Activated T-helper 1 cell treated with anti-CD3 and anti-CD28 coated beads, Interleukin-12 subunit alpha, Interleukin-12 subunit beta, Interleukin-2, Interleukin-4 antibody, amounts not matched to agents 30 ng/mL and 10 ng/mL and 1 ng/mL, durations not matched to agents 14 hours and 24 hours and 36 hours (primary cell): Measurements from ENCODE around the gene CPA2. TPM values are rescaled to one million over a fixed set of nuclear protein-coding genes. Genes with fewer than 3 reads are reported as not detected.

Source experiments
- DNase-seq: peaks from one replicate; pipeline ENCODE4 v3.0.0; 2021; ENCODE audit warnings: low spot score
- H3K27ac Mint-ChIP-seq: one replicate; pipeline ENCODE4 v1.8.0; 2021; ENCODE audit warnings: mild to moderate bottlenecking, mixed read lengths
- H3K27me3 Mint-ChIP-seq: one replicate; pipeline ENCODE4 v1.8.0; 2022; ENCODE audit warnings: mild to moderate bottlenecking, moderate library complexity, mixed read lengths; ENCODE audit not compliant: insufficient read depth
- H3K36me3 Mint-ChIP-seq: one replicate; pipeline ENCODE4 v1.8.0; 2021; ENCODE audit warnings: low read depth, mixed read lengths
- H3K4me1 Mint-ChIP-seq: one replicate; pipeline ENCODE4 v1.8.0; 2021; ENCODE audit warnings: low read depth, mixed read lengths
- H3K4me3 Mint-ChIP-seq: one replicate; pipeline ENCODE4 v1.8.0; 2021; ENCODE audit warnings: mild to moderate bottlenecking, moderate library complexity, mixed read lengths
- H3K9me3 Mint-ChIP-seq: one replicate; pipeline ENCODE4 v1.8.0; 2021; ENCODE audit warnings: mixed read lengths
- intact Hi-C: fragments of 100-400 bp; cut with micrococcal nuclease; formaldehyde crosslinking; loops from one replicate; pipeline ENCODE4 v1.15.1; 2024
- total RNA-seq: library from RNA; stranded (reverse); gene quantifications from 2 replicates; pipeline ENCODE4 v1.2.3, GENCODE V29; 2022

The CPA2 gene
- total RNA-seq, 1 donor from 2014 or later, result not detected

GRCh38 chr7:130293521-130293920, 26.9 kb downstream of the CPA2 start:
- Mint-ChIP-seq H3K4me3 (no peak overlapping the region), H3K27me3 (no peaks in the 10 kb centered on the region), H3K36me3 (no peaks in the 10 kb centered on the region), H3K27ac (no peak overlapping the region), H3K4me1 (no peaks in the 10 kb centered on the region), H3K9me3 (peaks cover 10% of the 10 kb centered on the region)
- DNase-seq, result no peak
- intact Hi-C loops, result no loop called here

GRCh38 chr7:130294314-130294713, 27.7 kb downstream of the CPA2 start:
- H3K4me3 Mint-ChIP-seq, result no peak overlapping the region
- H3K9me3 Mint-ChIP-seq, result peaks cover 10% of the 10 kb centered on the region
- no peak for DNase-seq
- no peaks in the 10 kb centered on the region for H3K36me3 Mint-ChIP-seq
- intact Hi-C loops, result no loop called here
- H3K27me3 Mint-ChIP-seq, result no peaks in the 10 kb centered on the region
- H3K4me1 Mint-ChIP-seq, result no peaks in the 10 kb centered on the region
- H3K27ac Mint-ChIP-seq, result no peak overlapping the region

GRCh38 chr7:130296221-130296951, 29.7 kb downstream of the CPA2 start:
- Mint-ChIP-seq H3K36me3 (no peaks in the 10 kb centered on the region), H3K27me3 (no peaks in the 10 kb centered on the region), H3K9me3 (peaks cover 10% of the 10 kb centered on the region), H3K4me1 (no peaks in the 10 kb centered on the region), H3K4me3 (no peak overlapping the region), H3K27ac (no peak overlapping the region)
- DNase-seq, result no peak
- intact Hi-C loops, result no loop called here

- intact Hi-C loops, result no loop called here
- no peak overlapping the region for H3K27ac Mint-ChIP-seq
- H3K27me3 Mint-ChIP-seq, result no peaks in the 10 kb centered on the region
- H3K4me1 Mint-ChIP-seq, result no peaks in the 10 kb centered on the region
- no peaks in the 10 kb centered on the region for H3K36me3 Mint-ChIP-seq
- H3K9me3 Mint-ChIP-seq, result peaks cover 10% of the 10 kb centered on the region
- DNase-seq, result no peak
- no peak overlapping the region for H3K4me3 Mint-ChIP-seq
Observed at GRCh38 chr7:130297628-130298543, 31.2 kb downstream of the CPA2 start.

GRCh38 chr7:130298544-130299326, 32.1 kb downstream of the CPA2 start:
- H3K27me3 Mint-ChIP-seq, result no peaks in the 10 kb centered on the region
- no peak overlapping the region for H3K4me3 Mint-ChIP-seq
- H3K36me3 Mint-ChIP-seq, result no peaks in the 10 kb centered on the region
- intact Hi-C loops, result no loop called here
- H3K4me1 Mint-ChIP-seq, result no peaks in the 10 kb centered on the region
- no peak overlapping the region for H3K27ac Mint-ChIP-seq
- no peak for DNase-seq
- H3K9me3 Mint-ChIP-seq, result peaks cover 5% of the 10 kb centered on the region

- no peaks in the 10 kb centered on the region for H3K27me3 Mint-ChIP-seq
- intact Hi-C loops, result no loop called here
- no peak overlapping the region for H3K27ac Mint-ChIP-seq
- peaks cover 3% of the 10 kb centered on the region for H3K9me3 Mint-ChIP-seq
- H3K4me3 Mint-ChIP-seq, result no peak overlapping the region
- H3K4me1 Mint-ChIP-seq, result no peaks in the 10 kb centered on the region
- H3K36me3 Mint-ChIP-seq, result no peaks in the 10 kb centered on the region
- DNase-seq, result no peak
Observed at GRCh38 chr7:130299866-130300265, 33.2 kb downstream of the CPA2 start.

GRCh38 chr7:130301501-130302020, 34.9 kb downstream of the CPA2 start:
- H3K36me3 Mint-ChIP-seq, result no peaks in the 10 kb centered on the region
- H3K9me3 Mint-ChIP-seq, result no peaks in the 10 kb centered on the region
- intact Hi-C loops, result no loop called here
- DNase-seq, result no peak
- no peaks in the 10 kb centered on the region for H3K4me1 Mint-ChIP-seq
- H3K27ac Mint-ChIP-seq, result no peak overlapping the region
- no peaks in the 10 kb centered on the region for H3K27me3 Mint-ChIP-seq
- H3K4me3 Mint-ChIP-seq, result no peak overlapping the region

GRCh38 chr7:130302649-130303048, 36.0 kb downstream of the CPA2 start:
- intact Hi-C loops, result no loop called here
- no peaks in the 10 kb centered on the region for H3K36me3 Mint-ChIP-seq
- H3K27ac Mint-ChIP-seq, result no peak overlapping the region
- H3K4me3 Mint-ChIP-seq, result no peak overlapping the region
- DNase-seq, result no peak
- no peaks in the 10 kb centered on the region for H3K9me3 Mint-ChIP-seq
- no peaks in the 10 kb centered on the region for H3K27me3 Mint-ChIP-seq
- no peaks in the 10 kb centered on the region for H3K4me1 Mint-ChIP-seq

GRCh38 chr7:130303127-130303526, 36.5 kb downstream of the CPA2 start:
- no peak for DNase-seq
- no peaks in the 10 kb centered on the region for H3K4me1 Mint-ChIP-seq
- intact Hi-C loops, result no loop called here
- no peak overlapping the region for H3K27ac Mint-ChIP-seq
- no peaks in the 10 kb centered on the region for H3K27me3 Mint-ChIP-seq
- no peaks in the 10 kb centered on the region for H3K9me3 Mint-ChIP-seq
- no peaks in the 10 kb centered on the region for H3K36me3 Mint-ChIP-seq
- no peak overlapping the region for H3K4me3 Mint-ChIP-seq

- H3K27ac Mint-ChIP-seq, result no peak overlapping the region
- no peaks in the 10 kb centered on the region for H3K9me3 Mint-ChIP-seq
- no peaks in the 10 kb centered on the region for H3K27me3 Mint-ChIP-seq
- no peaks in the 10 kb centered on the region for H3K36me3 Mint-ChIP-seq
- no peak overlapping the region for H3K4me3 Mint-ChIP-seq
- no peaks in the 10 kb centered on the region for H3K4me1 Mint-ChIP-seq
- intact Hi-C loops, result no loop called here
- no peak for DNase-seq
Observed at GRCh38 chr7:130303551-130303950, 36.9 kb downstream of the CPA2 start.

- Mint-ChIP-seq H3K4me1 (no peaks in the 10 kb centered on the region), H3K36me3 (no peaks in the 10 kb centered on the region)
- DNase-seq, result no peak
Observed at GRCh38 chr7:130303982-130304381, 37.3 kb downstream of the CPA2 start.

GRCh38 chr7:130304878-130305277, 38.2 kb downstream of the CPA2 start:
- no peaks in the 10 kb centered on the region for H3K9me3 Mint-ChIP-seq
- no peaks in the 10 kb centered on the region for H3K4me1 Mint-ChIP-seq
- intact Hi-C loops, result no loop called here
- no peaks in the 10 kb centered on the region for H3K27me3 Mint-ChIP-seq
- H3K36me3 Mint-ChIP-seq, result no peaks in the 10 kb centered on the region
- no peak overlapping the region for H3K27ac Mint-ChIP-seq
- no peak for DNase-seq
- H3K4me3 Mint-ChIP-seq, result no peak overlapping the region

More at GRCh38 chr7:130303982-130304381, 37.3 kb downstream of the CPA2 start:
- no peak overlapping the region for H3K4me3 Mint-ChIP-seq
- no peak overlapping the region for H3K27ac Mint-ChIP-seq
- H3K27me3 Mint-ChIP-seq, result no peaks in the 10 kb centered on the region
- intact Hi-C loops, result no loop called here
- H3K9me3 Mint-ChIP-seq, result no peaks in the 10 kb centered on the region
